AG08396 (cell line): ENCODE measurements around the gene EME2.
A peak's percentile ranks its signal among the peaks of the same experiment; 100 is the strongest.

Experiments
- DNase-seq: peaks from one replicate; pipeline ENCODE4 v3.0.0; 2012; ENCODE audit warnings: low spot score, mixed read lengths

The EME2 gene

DNA sequence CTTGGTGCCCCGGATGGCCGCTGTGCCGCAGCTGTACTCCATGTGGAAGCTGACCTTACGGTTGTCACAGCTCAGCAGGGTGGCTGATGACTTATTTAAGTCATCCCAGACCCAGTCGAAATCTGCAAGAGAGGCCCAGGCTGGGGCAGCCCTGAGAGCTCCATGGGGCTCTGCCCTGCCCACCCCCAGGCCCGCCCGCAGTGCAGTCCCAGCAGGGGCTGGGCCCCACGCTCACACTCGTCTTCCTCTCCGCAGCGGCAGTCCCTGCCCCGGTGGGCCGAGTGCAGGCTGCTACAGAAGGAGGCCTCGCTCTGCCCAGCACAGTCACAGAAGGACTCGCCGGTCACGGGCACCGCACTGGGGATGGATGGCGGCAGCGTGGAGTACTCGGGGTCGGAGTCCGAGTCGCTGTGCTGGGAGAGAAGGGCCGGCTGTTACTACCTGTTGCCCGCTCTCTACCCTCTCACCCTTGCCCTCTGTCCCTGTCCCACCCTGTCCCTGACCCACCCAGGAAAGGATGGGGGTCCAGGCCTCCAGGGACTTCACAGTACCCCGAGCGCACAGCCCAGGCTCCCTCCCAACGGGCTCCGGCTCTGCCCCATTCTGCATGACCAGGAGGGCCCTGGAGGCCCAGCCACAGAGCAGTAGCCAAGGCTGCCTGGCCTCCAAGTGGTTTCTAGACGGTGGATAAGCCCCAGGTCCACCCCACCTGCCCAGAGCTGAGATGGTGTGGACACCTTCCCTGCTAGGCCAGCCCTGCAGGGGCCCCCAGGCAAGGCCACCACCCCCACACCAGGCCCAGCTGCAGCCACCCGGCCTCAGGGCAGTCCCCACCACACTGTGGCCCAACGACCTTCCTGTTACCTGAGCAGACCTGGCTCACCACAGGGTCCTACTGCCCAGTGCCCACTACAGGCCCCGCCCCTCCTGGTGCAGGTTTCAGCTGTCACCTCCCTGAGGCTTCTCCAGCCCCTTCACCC lies 5.9 kb downstream of the EME2 start:
- no peak for DNase-seq

DNA sequence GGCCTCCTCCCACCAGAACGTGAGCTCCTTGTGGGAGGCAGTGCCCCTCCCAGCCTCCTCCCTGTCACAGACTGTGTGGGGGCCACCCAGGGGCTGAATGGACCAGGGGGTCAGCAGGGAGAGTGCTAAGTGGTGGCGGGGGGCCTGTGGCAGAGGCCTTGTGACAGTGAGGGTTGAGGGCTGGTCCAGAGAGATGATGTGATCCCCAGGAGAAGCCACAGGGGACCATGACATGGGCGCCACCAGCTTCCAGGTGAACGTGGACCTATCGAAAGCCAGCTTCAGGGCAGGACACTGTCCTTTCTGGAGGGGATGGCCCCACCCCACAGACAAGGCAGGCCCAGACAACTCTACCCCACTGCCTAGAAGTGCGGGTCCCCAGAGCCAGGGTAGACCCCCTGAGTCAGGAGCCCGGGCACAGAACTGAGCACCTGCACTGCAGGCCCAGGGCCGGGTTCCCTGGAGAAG lies 6.7 kb downstream of the EME2 start:
- no peak for DNase-seq

DNA sequence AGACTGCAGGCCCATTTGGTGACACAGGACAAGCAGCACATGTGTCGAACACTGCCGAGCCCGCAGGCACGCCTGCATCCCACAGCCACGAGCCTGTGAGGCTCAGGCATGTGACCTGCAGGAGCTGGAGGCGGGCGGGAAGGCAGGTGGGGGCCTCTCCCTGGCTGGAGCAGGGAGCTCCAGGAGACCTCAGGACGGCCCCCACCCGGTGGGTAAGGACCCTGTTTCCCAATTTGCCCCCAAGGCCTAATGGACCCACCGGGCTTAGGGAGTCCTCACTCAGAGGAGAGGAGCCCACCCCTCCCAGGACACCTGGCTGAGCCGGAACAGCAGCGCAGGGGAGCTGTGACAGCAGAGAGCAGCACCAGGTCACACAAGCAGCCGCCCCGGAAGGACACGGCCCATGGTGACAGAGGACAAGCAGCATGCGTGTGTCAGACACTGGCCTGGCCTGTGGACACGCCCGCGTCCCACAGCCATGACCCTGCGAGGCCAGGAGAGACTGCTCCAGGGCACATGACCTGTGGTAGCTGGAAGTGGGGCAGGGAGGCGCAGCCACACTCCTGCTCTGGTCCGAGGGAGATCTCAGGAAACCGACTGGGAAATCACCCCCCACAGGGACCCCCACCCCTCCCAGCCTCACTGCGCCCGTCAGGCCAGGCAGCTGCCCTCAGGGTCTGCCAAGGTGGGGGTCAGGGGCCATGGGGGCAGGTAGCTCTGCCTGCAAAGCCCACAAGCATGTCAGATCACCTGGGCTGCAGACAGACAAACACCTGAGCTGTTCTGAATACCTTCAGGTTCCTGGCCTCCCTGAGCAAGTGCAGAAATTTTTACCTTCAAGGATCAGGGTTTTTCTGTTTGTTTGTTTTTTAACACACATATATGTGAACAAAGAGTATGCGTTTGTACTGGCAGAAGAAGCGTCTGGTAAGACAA lies 7.4 kb downstream of the EME2 start:
- DNase-seq: no peak

DNA sequence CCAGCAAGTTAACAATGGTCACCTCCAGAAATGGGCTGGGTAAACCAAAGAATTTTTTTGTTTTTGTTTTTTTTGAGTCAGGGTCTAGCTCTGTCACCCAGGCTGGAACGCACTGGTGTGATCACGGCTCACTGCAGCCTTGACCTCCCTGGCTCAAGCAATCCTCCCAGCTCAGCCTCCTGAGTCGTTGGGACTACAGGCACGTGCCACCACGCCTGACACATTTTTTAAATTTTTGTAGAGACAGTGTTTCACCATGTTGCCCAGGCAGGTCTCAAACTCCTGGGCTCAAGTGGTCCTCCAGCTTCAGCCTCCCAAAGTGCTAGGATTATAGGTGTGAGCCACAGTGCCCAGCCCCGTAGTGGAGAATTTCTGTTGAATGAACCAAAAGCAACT lies 8.1 kb downstream of the EME2 start:
- no peak for DNase-seq

DNA sequence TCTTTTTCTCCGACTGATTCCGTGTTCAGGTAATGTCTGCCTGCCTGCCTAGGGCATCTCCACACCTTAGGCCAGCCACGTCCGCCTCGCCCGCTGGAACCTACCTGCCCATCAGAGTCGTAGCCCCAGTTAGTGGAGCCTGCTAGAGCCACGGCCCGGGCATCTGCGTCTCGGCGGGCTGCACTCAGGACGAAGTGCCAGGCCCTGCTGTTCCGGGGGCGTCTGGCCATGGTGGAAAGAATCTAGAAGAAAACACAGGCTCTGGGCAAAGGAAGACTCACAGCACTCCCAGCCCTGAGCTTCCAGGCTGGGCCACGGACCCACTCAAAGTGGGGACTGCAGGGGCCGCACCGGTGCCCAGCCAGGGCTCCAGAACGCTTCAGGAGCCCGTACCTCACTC lies 8.6 kb downstream of the EME2 start:
- no peak for DNase-seq

DNA sequence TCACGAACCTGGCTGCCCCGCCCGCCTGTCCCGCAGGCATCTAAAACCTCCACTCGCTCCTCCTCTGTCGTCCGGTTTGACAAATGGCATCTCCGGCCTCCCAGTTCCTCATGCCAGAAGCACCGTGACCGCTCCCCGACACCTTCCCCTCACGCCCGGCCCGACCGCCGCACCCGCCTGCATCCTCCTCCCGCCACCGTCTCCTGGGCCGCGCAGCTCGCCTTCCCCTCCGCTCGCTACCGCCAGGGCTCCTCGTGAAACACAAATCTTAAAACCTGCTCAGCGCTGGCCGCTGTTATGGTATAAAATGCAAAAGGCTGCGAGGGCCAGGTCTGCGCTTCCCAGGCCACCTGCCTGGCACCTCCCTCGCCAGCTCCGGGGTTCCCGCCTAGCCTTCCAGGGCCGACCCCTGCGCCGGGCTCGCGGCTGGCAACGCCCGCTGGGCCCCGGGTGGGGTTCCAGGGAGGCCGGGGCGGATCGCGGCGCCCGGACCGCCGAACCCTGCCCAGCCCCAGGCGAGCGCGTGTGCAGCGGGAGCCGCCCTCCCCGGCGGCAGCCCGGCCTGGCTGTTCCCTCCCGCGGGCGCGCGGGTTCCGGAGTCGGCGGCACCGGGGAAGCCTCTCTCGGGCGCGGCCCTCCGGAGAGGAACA lies 9.3 kb downstream of the EME2 start:
- DNase-seq: peak; percentile 65

DNA sequence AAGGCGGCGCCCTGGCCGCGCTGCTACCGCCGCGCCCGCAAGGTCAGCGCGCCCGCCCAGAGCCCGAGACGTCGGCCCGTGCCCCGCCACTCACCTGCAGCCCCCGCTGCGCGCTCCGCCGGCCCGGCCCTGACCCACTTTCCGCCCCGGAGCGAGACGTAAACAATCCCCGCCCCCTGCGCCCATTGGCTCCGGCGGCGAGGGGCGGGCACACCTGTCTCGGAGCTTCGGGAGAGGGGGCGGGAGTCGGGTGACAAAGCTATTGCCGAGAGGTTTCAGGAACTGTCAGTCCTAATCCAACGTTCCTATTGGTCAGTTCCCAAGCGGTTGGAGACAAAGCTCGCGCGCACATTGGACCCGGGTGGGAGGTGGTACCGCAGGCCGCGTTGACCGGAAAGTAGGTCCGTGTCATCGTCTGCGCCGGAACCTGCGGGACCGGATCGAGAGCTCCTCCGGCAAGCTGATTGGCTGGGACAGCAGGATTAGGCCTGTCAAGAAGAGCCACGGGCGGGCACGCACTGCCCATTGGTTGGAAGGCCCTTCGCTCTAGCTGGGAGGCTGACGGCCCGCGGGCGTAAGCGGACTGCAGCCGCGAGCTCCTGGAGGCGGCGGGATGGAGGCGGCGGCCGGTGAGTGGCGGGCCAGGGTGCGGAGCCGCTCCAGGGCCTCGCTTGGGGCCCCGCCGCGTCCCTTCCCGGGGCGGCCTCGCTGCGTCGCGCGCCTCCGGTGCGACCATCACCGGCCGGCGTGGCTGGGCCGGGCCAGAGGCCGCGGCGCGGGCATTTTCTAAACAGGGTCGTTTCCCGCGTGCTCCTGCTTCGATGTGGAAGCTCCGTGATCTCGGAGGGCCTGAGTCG lies 10.0 kb downstream of the EME2 start, which contains the start of the genes NUBP2 and SPSB3:
Gene NUBP2, plus strand, starts transcription at position 553 of the 857 bp plus-strand sequence. Its CDS starts 61 bp downstream, at position 614.
Gene SPSB3, minus strand, starts transcription at position 164 of the 857 bp plus-strand sequence. CDS start 1,088 bp downstream, outside the sequence.
- DNase-seq: peak; percentile 99

DNA sequence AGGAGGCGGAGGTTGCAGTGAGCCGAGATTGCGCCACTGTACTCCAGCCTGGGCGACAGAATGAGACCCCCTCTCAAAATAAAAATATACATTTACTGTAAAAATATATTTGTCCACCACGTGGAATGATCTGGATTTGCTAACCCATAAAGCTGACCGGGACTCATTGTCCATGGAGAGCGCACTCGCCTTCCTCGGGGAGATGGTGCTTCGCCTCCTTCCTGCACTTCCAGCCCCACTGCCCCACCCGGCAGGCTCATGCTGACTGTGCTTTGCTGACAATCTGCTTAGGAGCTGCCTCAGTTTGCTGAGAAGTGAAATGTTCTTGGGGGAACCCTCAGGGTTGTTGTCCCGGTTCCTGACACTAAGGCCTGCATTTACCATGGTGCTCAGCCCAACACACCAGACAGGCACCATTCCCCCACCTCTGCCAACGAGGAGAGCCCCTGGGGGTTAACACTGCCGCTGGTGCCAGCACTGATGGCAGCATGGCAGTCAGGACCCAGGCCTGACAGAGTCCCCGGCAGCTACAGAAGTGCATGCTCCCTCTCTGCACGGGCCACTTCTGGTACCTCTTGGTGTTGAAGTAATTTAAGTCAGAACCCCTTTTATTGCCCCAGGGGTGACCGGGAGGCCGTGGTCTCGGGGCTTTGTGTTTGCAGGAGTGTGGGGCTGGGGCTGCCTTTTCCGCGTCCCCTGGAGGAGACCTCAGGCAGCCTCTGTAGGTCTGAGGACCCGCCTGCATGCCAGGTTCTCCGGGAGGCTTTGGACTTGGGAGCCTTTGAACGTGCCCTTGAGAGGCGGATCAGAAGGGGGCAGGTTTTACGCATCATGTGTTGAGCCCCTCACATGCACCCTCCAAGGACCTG lies 12.6 kb downstream of the EME2 start:
- DNase-seq: no peak

DNA sequence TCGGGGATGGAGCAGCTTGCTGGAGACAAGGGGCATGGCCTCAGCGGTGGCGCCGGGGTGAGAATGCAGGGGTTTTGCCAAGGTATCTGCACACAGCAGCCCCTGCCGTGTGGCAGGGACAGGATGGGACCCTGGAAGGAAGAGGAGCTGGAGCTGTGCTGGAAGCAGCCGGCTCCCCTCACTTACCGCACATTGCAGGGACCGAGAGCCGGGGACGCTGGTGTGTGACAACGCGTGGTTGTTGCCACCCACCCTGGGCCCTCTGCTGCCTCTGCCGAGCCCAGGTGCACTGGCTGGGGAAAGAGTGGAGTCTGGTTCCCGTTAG lies 13.2 kb downstream of the EME2 start:
- no peak for DNase-seq

DNA sequence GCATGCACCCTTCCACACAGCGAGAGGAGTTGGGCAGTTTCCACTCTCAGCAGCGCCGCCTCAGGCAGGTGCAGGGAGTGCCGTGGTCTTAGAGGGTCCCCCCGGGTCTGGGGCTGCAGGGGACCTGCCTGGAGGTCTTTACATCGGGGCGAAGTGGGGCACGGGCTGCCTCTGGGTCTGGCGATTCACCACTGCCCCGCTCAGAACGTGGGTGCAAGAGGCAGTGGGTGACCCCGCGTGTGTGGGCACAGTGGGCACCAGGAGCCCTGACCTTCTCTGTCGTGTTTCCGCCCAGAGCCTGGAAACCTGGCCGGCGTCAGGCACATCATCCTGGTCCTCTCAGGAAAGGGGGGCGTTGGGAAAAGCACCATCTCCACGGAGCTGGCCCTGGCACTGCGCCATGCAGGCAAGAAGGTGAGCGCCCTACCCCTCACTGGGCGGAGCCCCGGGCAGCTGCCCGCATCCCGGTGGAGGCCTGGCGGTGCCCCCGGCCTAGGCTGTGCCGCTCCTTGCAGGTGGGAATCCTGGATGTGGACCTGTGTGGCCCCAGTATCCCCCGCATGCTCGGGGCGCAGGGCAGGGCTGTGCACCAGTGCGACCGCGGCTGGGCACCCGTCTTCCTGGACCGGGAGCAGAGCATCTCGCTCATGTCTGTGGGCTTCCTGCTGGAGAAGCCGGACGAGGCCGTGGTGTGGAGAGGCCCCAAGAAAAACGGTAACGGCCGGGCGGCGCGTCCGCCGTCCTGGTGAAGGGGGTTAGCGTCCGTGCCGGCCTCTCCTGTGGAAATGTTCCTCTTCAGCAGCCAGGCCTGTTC lies 13.8 kb downstream of the EME2 start:
- no peak for DNase-seq

DNA sequence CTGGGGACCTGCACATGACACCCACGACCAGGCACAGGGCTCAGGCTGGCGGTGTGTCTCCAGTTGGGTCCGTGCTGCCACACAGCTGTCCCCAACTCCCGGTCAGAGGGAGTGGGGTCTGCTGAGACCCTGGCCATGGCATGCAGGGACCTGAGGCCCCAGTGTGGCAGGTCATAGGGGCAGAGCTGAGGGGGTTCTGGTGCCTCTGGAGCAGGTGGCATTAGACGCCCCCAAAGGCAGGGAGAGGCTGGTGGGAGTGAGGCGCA lies 14.4 kb downstream of the EME2 start:
- DNase-seq: no peak

DNA sequence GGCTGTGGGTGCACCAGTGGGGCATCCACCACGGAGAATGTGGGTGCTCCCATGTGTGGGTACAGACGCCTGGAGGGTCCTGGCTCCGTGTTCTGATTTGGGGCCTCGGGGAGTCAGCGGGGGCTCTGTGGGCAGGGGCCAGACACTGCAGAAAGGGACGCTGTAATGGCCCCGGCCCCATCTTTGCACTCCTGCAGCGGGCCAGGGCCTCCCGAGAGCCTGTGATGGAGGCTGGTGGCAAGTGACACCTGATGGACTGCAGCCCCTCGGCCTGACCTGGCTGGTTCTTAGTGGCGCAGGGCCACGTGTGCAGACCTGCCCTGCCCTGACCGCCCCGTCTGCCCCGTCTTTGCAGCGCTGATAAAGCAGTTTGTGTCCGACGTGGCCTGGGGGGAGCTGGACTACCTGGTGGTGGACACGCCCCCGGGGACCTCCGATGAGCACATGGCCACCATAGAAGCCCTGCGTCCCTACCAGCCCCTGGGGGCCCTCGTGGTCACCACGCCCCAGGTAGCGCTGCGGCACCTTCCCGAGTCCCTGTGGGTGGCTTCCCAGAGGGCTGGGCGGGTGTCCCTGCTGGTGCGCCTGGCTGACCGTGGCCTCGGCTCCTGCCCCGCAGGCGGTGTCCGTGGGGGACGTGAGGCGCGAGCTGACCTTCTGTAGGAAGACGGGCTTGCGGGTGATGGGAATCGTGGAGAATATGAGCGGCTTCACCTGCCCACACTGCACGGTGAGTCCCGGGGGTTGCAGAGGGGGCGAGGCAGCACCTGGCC lies 14.9 kb downstream of the EME2 start:
- no peak for DNase-seq

DNA sequence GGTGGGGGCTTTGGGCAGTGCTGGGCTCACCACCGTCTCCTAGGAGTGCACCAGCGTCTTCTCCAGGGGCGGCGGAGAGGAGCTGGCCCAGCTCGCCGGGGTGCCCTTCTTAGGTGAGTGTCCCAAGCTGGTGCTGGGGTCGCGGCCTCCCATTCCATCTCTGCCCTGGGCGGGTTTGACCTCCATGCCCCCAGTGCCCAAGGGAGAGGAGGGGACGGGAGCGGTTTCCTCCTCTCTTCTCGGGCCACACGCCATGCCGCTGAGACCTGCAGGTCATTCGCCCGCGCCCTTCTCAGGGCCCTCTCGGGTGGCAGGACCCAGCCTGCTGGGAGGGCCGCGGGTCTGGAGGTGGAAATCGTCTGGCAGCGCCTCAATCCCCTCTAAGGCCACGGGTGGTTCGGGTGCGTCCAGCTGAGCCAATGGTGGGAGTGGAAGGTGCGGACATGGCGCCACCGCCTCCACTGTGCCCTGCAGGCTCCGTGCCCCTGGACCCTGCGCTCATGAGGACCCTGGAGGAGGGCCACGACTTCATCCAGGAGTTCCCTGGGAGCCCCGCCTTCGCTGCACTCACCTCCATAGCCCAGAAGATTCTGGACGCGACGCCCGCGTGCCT lies 15.6 kb downstream of the EME2 start:
- DNase-seq: no peak

DNA sequence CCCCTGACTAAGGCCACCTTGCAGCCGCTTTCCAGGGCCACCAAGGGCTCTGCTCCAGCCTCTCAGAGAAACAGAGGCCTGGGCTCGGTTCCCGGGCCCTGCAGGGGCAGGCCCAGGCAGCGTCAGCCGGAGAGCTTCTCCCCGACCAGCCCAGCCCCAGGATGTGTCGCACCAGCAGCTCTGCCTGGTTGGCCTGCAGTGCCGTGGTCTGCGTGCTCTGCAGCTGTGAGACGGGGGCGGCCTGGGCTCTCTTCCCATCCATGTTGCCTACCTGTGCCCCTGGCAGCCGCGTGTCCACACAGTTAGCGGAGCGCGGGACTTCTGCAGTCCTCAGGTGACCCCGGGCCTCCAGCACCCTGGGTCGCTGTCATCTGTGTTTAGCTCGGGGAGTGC lies 16.1 kb downstream of the EME2 start:
- DNase-seq: no peak

DNA sequence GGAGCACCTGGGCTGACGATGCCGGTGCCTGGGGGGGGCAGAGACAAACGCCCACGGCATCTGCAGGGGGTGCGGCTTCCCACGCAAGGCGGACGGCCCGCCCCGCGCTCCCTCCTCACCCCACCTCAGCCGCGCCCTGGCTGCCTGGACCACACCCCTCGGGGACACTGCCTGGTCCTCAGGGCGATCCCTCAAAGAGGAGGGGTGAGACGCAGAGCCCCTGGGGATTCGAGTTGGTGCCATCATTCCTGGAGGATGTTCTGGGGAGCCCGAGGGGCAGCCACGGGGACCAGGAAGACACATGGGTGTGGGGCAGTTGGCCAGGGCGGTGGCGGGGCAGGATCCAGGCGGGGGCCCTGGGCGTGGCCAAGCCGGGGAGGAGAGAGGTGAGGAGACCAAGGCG lies 17.0 kb downstream of the EME2 start:
- no peak for DNase-seq

DNA sequence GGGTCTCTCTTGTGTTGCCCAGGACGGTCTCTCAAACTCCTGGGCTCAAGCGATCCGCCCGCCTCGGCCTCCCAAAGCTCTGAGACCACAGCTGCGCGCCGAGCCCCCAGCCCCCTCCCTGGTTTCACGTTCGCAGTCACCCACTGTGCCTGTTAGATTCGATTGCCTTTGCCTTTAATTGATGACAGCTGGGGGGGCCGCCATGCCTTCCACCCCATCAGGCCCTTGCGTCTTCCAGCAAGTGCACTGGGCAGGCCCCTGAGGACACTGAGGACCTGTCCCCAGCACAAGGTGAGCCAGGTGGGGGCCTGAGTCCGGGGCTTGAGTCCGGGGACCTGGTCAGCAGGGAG lies 17.6 kb downstream of the EME2 start:
- DNase-seq: no peak

DNA sequence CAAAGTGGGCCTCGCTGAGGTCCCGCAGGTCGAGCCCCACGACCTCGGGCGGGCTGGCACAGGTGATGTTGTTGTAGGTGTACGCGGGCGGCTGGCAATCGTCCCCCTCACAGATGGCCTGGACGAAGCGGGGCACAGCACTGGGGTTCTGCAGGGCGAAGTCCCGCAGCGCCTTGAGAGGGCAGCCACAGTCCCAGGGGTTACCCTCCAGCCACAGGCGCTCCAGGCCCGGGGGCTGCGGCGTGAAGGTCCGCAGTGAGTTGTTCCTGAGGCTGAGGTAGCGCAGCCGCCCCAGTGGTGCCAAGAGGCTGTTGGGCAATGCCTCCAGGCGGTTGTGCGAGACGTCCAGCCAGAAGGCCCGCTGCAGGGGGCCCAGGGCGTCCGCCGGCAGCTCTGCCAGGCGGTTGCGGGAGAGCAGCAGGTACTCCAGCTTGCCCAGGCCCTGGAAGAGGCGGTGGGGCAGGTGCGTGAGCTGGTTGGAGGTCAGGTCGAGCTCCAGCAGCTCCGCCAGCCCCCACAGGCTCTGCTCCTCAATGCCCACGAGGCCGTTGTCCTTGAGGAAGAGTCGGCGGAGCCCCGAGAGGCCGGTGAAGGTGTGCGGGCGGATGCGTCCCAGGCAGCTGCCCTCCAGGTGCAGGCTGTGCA lies 18.1 kb downstream of the EME2 start:
- DNase-seq: no peak
